Measurements from ENCODE around the gene SH2D2A.

Gene SH2D2A

DNA sequence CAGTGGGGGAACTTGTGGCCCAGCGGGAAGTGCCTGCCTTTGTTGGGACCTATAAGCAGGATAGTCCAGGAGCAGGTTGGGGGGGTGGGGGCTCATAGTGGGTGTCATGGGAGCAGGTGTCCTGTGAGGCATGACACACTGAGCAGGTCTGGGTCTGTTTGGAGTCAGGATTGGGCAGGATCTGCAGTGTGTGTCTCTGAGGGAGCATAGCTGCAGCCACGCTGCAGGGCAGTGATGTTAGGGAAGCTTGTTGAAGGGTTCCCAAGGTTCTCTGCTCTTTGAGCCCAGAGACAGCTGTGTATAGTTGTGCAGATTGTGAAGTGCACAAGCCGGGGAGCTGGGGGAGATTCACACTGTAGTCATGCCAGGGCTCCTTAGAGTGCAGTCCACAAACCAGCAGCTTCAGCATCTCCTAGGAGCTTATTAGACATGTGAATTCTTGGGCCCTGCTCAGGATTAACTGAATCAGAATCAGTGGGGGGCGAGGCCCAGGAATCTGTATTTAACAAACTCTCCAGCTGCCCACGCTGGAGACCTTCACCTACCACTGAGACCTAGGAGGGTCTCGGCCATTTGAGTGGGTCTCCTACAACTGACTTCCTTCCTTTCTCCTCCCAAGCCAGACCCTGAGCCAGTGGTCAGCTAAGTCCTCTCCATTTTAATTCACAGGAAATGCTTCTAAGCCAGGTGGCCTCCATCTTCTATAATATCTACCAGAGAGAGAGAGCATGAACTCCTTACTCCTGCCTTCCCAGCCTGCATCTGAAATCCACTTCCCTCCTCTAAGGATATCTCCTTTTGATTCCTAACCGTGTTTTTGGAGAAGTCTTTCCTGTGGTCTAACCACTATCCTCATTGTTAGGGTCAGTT lies 31.2 kb upstream of the SH2D2A start:
- no peak for DNase-seq (ENCODE audit: low read depth)

- no peak for DNase-seq (ENCODE audit: low read depth)
These were observed 30.0 kb upstream of the SH2D2A start for GRCh38 chr1:156846643-156847042.

GRCh38 chr1:156845953-156846545 lies 29.4 kb upstream of the SH2D2A start:
- no peak for DNase-seq (ENCODE audit: low read depth)

DNA sequence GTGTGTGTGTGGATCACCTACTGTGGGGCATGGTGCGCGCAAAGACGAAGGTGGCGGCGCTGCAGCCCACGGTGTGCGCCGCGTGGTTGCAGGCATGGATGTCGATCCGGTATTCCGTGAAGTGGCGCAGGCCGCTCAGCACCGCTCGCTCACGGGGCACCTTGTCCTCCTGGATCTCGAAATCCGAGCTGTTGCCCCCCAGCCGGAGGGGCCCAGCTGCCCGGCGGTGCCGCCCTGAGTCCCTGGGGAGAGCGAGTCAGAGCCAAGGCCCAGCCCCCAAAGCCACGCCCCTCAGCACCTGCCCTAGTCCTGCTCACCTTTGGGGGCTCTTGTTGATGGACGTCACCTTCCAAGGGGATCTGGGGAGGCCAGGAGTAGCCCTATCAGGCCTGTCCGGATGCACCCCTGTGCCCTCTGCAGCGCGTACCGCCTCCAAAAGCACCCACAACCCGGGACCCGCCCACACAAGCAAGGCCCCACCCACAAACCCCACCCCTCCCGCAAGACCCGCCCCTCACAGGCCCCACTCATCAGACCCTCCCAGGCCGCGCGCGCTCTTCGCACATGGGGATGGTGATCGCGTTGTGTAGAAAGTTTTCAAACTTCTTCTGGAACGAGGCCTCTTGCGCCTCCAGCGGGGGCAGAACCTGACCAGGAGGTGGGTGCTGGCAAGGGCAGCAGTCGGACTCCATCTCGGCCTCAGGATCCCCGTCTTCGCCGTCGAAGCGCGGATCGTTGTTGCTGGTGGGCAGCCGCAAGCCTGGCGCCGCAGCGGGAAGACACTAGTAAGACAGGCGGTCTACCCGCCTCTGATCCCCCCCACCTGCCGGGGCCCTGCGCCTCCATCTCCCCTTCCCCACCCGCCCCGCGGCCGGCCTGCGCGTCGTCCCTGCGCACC lies 28.7 kb upstream of the SH2D2A start:
- DNase-seq (ENCODE audit: low read depth): peak; percentile 26

- DNase-seq (ENCODE audit: low read depth): no peak
These were observed 28.0 kb upstream of the SH2D2A start for GRCh38 chr1:156844638-156845037.

DNA sequence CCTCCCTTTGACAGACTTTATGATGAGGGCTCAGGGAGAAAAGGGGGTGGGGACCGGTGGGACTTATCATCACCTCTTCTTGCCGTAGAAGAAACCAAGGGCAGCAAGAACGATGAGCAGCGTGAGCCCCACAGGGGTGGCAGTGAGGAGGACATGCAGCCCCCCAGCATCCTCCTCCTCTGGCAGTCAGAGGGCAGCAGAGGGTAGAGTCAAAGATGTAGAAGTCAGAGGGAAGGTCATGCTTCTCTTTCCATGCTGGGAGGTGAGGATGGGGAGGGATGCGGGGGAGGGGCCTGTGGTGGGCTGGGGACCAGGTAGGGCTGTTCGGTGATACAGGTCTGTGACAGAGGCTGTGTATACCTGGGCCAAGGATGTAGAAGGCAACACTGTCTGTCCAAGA lies 27.5 kb upstream of the SH2D2A start:
- DNase-seq (ENCODE audit: low read depth): no peak

- DNase-seq (ENCODE audit: low read depth): no peak
These were observed 26.1 kb upstream of the SH2D2A start for GRCh38 chr1:156842618-156843300.

DNA sequence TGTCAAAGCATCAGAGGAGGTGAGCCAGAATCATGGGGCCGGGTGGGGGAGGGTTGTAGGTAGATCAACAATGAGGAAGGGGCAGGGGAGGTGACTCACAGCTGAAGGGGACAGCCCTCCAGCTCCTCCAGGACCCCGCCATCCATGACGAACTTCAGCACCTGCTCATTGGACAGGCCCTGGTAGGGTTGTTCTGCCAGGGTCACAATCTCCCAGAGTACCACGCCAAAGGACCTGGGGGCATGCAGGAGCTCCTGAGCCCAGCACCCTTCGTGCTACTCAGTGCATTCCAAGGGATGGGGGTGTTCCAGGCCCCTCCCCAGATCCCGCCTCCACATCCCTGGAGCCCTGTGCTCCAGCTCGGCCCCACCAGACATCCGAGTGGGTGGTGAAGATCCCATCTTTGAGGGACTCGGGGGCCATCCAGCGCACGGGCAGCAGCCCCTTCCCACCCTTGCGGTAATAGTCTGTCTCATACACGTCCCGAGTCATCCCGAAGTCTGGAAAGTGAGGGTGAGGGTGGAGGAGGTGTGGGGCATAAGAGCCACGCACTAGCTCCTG lies 24.7 kb upstream of the SH2D2A start:
- DNase-seq (ENCODE audit: low read depth): no peak

GRCh38 chr1:156840898-156841279 lies 24.2 kb upstream of the SH2D2A start:
- DNase-seq (ENCODE audit: low read depth): no peak

GRCh38 chr1:156840186-156840897 lies 23.7 kb upstream of the SH2D2A start:
- no peak for DNase-seq (ENCODE audit: low read depth)

GRCh38 chr1:156839426-156840109 lies 22.9 kb upstream of the SH2D2A start:
- no peak for DNase-seq (ENCODE audit: low read depth)

DNA sequence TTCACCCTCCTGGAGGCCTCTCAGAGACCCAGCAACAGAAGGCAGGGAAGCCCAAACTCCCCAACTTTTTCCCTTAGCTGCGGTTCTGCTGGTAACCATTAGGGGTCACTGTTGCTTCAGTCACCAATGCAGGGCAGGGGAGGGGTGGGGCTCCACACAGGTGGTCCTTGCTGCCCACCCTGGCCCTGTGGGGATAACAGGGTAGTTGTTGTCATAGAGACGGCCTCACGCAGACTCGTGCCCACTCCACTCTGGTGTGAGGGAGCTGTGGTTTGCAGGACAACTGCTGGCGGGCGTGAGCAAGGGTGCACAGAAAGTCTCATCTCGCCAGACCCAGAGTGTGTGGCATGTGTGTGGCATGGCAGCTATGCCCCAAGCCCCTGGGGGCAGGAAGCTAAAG lies 22.3 kb upstream of the SH2D2A start:
- no peak for DNase-seq (ENCODE audit: low read depth)

DNA sequence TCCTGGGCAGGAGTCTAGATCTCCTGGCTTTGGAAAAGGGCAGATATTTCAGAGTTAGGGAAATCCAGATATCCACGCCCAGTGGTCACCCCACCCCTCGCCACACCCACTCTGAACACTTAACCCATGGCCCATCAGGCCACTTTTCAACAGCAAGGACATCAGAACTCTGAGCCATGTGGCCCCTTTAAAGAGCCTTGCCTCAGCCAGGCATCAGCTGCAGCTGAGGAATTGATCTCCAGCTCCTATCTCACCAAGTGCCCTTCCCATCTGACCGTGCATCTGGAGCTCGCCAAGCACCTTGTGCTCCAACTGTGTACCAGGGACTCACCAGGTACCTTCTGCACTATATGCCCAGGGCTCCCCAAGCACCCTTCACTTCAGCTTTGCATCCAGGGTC lies 20.2 kb upstream of the SH2D2A start:
- no peak for DNase-seq (ENCODE audit: low read depth)

DNA sequence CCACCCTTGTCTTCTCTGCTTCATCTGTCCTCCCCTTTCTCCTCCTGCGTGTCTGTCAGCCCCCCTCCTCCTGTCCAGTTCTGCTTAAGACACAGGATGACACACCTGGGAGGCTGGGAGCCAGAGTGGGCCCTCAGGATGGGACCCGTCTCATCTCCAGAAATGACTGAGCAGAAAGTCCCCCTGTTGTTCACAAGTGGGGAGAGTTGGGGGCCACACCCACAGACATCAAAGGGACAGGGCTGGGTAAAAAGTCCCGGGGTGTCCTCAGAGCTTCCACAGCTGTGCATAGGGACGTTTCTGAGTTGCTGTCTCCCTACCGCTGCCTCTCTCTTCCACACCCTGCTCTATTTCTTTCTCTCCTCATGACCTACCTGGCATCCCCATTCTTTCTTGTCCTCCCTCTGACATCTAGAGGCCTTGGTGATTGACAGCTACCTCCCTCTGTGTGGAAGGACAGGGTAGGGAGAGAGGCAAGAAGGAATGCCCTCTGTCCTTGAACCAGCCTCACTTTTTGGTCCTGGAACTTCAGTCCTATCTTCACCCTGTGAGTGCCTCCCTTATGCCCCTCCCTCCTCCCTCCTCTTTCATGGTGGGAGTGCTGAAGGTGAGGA lies 19.5 kb upstream of the SH2D2A start:
- no peak for DNase-seq (ENCODE audit: low read depth)

DNA sequence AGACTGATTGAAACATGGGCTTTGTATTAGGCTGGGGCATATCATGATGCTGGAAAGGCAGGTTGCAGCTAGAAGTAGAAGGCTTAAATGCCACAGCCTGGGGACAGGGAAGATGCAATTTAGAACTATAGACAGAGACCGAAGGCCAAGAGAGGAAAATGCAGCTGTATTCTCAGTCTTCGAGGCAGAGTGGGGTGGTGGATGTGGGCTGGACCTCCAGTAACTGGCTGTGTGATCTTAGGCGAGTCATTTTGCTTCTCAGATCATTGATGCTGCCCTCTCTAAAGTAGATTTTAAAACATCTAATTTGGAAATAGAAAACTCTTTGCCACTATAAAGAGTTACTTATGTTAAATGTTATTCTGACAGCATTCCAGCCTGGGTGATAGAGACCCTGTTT lies 17.7 kb upstream of the SH2D2A start:
- DNase-seq (ENCODE audit: low read depth): no peak

DNA sequence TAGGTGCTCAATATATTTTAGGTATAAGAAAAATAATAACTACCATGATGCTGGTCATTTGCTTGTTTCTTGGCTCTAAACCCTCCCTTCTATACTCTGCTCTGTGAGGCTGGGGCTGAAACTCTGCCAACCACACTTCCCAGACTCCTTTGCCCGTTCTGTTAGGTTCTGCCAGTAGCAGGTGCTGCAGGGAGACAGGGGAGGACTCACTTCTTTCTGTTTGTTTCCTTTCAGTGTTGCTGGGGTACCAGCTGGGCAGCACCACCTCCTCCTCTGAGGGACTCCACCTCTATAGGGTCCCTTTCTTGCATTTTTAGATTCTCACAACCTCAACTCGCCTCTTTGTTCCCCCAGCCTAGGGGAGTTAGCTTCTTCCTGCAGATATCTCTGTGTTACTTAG lies 17.0 kb upstream of the SH2D2A start:
- no peak for DNase-seq (ENCODE audit: low read depth)

DNA sequence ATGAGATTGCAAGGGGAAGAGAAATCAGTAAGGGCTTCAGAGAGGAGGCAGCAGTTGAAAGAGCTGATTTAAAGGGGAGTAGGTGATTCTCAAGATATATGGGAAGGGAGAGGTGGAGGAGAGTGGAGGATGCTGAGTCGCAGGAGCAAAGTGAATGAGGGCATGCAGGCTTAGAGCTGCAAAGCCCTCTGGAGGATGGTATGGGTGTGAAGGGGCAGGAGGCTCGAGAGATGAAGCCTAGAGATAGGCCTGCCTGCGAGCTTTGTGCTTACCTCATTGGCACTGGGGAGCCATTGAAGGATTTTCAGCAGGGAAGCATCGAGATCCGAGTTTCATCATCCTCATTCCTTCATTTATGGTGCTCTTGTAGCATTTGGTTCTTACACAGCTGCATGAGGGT lies 15.8 kb upstream of the SH2D2A start:
- DNase-seq (ENCODE audit: low read depth): no peak

DNA sequence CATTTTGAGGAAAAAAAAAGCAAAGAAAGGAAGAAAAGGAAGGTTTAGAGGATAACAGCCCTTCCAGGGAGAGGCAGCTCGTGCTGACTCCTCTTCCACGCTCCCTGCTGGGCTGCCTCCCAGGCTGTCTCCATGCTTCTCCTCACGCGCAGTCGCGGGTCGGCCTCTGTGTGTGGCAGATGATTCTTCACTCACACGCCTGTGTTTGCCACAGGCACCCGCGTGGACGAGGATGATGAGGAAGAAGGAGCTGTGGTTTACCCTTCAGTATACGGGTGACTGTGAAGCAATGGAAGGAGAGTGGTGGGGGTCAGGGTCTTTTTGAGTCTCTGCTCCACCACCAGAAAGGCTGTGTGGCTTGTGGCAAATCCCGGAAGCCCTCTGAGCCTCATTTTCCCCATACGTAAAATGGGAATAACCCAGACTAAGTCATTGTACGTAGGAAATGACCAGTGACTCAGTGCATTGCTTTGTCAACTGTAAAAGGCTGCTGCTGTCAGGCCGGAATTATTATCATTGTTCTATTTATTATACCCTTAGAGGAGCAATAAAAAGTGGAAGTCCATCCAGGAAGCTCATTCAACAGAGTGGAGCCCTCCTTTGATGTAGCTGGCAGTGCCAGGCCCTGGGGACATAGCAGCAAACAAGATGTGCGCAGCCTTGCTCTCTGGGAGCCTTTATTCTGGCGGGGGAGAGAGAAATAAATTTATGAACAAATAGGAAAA lies 11.9 kb upstream of the SH2D2A start:
- DNase-seq (ENCODE audit: low read depth): no peak

- no peak for DNase-seq (ENCODE audit: low read depth)
These were observed 10.0 kb upstream of the SH2D2A start for GRCh38 chr1:156826630-156827029.

All from T follicular helper cell (primary cell).